Stimulated activated CD8-positive, alpha-beta memory T cell treated with anti-CD3 and anti-CD28 coated beads, Interleukin-4, amount 100 ng/mL, for 24 hours (primary cell): ENCODE data around the gene SPATA31D3.
"Not testable (repeated sequence)": the region's sequence is repeated elsewhere in the genome, so short reads cannot be mapped to it uniquely, and the experiment has no call there.

Source experiments
- DNase-seq: peaks from one replicate; pipeline ENCODE4 v3.0.0-alpha.2; 2020; ENCODE audit warnings: low read depth

The SPATA31D3 gene

DNA sequence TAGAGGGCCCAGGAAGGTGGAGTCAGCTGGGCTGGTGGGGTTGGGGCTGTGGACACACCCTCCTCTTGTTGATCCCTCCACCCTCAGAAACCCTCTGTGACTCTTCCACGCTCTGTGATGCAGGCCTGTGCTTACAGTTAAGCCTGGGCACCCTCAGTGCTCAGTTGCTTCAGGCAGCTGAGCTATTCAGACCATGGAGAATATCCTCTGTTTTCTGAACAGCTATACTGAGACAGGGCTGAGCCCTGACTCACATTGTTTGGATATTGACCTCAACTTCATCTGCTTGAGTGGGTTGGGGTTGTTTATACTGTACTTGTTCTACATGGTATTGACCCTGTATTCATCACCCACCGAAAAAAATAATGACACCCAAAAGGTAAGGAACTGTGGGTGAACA, at the start of gene SPATA31D3:
Gene SPATA31D3 (plus strand): TSS at position 108 of the 400 bp plus-strand sequence. CDS start 86 bp downstream, at position 194.
- not testable (repeated sequence) for DNase-seq

- no peak for DNase-seq
These were observed 49.4 kb upstream of the SPATA31D3 start for GRCh38 chr9:81893929-81894328.

DNA sequence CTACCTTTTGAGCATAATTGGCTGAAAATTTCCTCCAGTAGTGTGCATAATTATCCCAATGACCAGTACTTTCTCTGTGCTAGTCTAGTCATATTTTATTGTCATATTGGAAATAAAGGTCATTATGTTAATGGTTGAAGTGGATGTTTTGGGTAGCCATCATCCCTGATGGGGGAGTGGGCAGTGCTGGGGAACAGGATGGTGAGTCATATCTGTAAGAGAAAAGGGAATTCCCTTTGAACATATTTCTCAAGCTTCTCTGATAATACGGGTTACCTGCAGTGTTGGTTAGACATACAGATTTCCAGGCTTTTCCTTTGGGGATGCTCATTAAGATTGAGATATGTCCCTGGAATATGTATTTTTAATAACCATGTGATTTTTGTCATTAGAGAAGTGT, 48.4 kb upstream of the SPATA31D3 start:
- no peak for DNase-seq

- DNase-seq = no peak
These were observed 47.2 kb upstream of the SPATA31D3 start for GRCh38 chr9:81896070-81896469.

DNA sequence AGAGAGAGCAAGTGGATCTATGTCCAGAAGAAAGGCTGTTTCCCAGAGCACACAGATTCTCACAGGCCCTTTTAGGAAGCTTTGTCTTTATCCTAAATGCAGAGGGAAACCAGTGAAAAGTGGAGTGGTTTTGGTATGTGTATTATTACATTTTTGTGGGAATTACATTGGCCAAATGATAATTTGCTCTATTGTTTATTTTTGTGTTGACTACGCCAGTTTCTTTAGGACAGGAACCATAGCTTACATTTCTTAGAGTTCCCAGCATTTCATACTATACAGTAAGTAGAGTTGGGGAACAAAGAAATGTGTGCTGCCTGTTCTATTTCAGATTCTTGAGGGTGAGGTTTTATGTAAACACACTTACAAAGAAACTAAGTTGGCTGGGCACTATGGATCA, 44.4 kb upstream of the SPATA31D3 start:
- no peak for DNase-seq

DNA sequence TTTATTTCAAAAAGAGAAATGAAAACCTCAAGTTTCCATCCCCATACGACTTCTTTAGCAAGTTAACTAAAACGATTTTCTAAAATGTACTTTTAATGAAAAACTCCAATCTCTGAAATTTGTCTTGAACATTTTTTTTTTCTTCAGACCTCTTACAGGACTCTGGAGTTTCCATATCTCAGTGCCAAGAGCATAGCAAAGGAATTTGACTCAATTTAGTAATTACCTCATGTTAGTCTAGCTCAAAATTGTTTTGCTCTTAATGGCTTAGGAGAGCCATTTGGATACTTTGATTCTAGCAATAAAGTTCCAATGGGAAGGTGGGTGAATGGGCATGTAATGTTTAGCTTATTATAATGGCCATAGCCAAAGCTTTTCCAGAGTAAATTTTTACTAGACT, 41.1 kb upstream of the SPATA31D3 start:
- no peak for DNase-seq

DNA sequence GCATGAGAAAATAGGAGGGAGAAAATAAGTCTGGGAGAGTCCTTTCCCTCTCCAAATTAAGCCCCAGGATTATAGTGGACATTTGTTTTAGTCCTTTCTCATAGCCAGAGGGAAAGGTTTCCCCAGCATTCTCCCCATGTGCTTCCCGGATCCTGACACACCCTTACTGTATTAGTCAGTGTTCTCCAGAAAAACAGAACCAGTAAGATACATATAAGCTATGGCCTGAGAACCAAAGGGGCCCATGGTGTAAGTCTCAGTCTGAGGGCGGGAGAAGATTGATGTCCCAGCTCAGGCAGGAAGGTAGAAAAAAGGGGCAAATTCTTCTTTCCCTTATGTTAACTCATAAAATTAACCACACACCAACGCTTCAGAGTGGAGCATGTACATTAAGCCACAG, 40.7 kb upstream of the SPATA31D3 start:
- DNase-seq = no peak

DNA sequence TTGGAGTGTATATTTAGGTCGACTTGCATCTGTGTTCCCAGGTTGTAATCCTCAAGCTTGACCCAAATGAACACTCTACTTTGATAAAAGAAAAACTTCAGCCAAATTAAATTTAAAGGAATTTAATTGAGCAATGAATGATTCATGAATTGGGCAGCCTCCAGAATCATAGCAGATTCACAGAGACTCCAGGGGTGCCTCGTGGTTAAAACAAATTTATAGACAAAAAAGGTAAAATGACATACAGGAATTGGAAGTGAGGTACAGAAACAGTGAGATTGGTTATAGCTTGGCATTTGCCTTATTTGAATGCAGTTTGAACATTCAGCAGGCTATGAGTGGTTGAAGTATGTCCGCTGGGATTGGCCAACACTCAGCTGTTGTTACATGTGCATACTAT, 36.6 kb upstream of the SPATA31D3 start:
- DNase-seq = no peak

GRCh38 chr9:81912135-81912534, 31.2 kb upstream of the SPATA31D3 start:
- DNase-seq = no peak

- no peak for DNase-seq
These were observed 27.3 kb upstream of the SPATA31D3 start for GRCh38 chr9:81915801-81916505.

- DNase-seq = not testable (repeated sequence)
These were observed 24.8 kb upstream of the SPATA31D3 start for GRCh38 chr9:81918507-81918906.

GRCh38 chr9:81928305-81928704, 15.0 kb upstream of the SPATA31D3 start, which contains the start of gene SPATA31D4:
Gene SPATA31D4 (plus strand): TSS chr9:81928428. CDS start chr9:81928514, 86 bp downstream.
- DNase-seq = not testable (repeated sequence)

DNA sequence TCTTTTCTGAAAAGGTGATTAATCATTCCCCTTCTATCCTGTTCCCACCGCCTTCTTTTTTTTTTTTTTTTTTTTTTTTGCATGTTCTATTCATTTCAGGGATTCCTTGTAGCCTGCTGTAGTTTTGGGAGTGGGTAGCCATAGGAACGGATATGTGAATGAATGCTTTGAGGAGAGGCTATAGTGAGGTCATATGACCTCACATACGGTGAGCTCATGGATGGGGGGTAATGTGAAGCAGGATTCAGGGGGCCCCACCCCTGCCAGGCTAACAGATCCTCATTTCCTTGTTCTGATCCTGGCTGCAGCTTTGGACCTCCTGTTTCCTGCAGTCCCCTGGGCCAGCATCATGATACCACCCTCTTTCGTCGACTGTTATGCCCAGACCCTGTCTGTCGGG, 13.2 kb upstream of the SPATA31D3 start:
- DNase-seq = not testable (repeated sequence)

GRCh38 chr9:81933547-81933946, 9.8 kb upstream of the SPATA31D3 start:
- DNase-seq = not testable (repeated sequence)

GRCh38 chr9:81948650-81949049, 5.3 kb downstream of the SPATA31D3 start:
- not testable (repeated sequence) for DNase-seq

- DNase-seq = no peak
These were observed 9.8 kb downstream of the SPATA31D3 start for GRCh38 chr9:81953096-81953495.

DNA sequence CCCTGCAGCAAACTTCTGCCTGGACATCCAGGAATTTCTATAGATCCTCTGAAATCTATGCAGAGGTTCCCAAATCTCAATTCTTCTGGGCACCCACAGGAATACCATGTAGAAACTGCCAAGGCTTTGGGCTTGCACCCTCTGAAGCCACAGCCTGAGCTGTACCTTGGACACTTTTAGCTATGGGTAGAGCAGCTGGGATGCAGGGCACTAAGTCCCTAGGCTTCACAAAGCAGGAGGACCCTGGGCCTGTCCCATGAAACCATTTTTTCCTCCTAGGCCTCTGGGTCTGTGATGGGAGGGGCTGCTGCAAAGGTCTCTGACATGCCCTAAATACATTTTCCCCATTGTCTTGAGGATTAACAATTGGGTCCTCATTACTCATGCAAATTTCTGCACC, 12.3 kb downstream of the SPATA31D3 start:
- no peak for DNase-seq

DNA sequence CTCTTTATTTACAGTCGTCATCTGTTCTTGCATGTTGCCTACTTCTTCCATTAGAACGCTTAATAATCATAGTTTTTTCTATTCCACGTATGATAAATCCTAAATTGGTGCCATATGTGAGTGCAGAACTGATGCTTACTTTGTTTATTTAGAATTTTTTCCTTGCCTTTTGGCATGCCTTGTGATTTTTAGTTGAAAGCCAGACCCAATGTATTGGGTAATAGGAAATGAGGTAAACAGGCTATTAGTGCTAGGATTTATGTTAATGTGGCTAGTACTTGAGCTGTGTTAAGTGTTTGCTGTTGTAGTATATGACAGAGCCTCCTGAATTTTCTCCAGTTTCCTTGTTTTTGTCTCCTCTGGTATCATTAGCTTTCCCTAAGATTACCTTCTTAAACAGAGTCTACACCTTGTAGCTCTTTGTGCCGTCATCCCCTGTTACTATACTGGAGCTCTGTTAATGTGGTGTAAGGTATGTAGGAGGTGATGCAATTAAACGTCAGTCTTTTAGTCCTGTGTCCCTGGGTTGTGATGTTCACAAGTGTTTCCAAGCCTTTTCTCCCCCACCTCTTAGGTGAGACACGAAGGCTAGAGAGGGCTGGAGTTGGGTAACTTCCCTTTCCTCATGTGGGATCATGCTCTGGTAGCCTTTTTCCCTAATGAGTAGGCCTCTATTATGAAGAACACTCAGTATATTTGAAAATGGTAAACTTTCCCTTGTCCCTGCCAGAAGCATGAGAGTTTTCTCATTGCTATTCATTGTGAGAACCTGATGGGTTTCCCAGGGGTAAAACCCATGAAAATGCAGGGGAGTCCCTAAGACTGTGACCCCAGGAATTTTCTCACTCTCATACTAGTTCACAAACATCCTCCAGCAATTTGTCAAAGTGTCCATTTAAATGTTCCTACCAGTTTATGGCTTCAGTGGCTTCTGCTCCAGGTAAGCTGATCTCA, 21.2 kb downstream of the SPATA31D3 start:
- DNase-seq = no peak

- no peak for DNase-seq
These were observed 24.7 kb downstream of the SPATA31D3 start for GRCh38 chr9:81968026-81968425.

DNA sequence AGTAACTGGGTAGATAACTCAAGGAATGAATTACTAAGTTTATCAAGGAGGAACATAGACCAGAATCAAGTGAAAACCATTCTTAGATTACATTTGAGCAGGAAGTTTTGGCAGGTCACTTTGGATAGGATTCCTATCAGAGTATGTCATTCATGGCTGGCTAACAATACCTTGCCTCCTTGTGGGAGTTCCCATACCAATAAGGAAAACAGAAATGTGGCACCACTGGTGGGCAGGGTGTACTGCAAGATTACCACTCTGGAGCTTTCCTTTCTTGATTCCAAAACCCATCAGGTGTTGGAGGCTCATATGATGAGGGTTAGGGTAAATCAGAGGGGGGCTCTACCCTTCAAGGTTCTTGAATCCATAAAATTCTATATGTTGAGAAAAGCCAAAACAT, 26.7 kb downstream of the SPATA31D3 start:
- no peak for DNase-seq

DNA sequence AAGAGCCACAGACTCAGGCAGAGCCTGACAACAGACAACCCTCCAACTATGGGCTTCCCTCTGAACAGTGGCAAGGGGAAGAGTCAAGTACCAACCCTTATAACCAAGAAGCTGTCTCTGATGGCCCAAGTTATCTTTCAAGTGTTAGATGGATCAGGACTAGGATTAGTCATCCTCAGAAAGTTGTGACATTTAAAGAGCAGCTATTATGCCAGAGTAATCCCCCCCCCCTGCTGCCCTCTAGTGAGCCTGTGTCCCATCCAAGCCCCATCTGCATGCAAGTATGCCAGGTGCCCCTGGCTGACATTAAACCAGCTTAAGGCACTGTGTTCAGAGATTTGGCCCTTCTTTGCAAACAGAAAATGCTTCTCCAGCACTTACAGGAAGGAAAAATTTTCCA, 28.4 kb downstream of the SPATA31D3 start:
- no peak for DNase-seq

- no peak for DNase-seq
These were observed 31.5 kb downstream of the SPATA31D3 start for GRCh38 chr9:81974764-81975163.

- no peak for DNase-seq
These were observed 33.1 kb downstream of the SPATA31D3 start for GRCh38 chr9:81976351-81976750.
